K562 (cell line): Measurements from ENCODE around the gene SPECC1L. TPM values are rescaled to one million over a fixed set of nuclear protein-coding genes. Genes with fewer than 3 reads are reported as not detected.

Experiments
- ATAC-seq: fragments of 200-7000 bp; cut with Tn5 transposase; 3 replicates; pipeline ENCODE4 v1.9.1; 2020; ENCODE audit warnings: moderate library complexity
- BruUV-seq: library from RNA; stranded (reverse); fragments of 400-500 nt; replicated peaks from 2 replicates; lab custom pipeline; 2021; lab: Mats Ljungman, UMichigan
- CTCF ChIA-PET: fragments of 300-600 bp; formaldehyde crosslinking; extraction: SDS; loops from one replicate; lab custom pipeline; 2021; ENCODE audit warnings: low intra/inter-chr PET ratio; lab: Yijun Ruan, JAX
- POLR2A ChIA-PET: fragments of 300-600, 350-650 bp; sonication (Branson Sonifier 250); formaldehyde crosslinking; extraction: SDS; loops from one replicate; lab custom pipeline; 2021; ENCODE audit warnings: antibody characterized with exemption, inconsistent platforms; lab: Yijun Ruan, JAX
- DNase-seq, 4 experiments: peaks; one replicate each; pipeline versions ENCODE4 v3.0.0 to v3.0.0-alpha.2; 2011 to 2018; ENCODE audit warnings: low spot score in 3 of 4, mixed read lengths in 3 of 4; ENCODE audit errors: extremely low read depth in 1 of 4
- FAIRE-seq: peaks from 2 replicates; lab custom pipeline; 2011; peaks lifted over from hg19 to GRCh38; lab: Jason Lieb, UNC
- H2AFZ ChIP-seq: 2 replicates; pipeline ENCODE4 v1.6.0; 2011; ENCODE audit warnings: low read depth, low read length, control low read depth, inconsistent platforms
- H3K27ac ChIP-seq: fragments of 200-600 bp; 3 replicates; pipeline ENCODE4 v1.8.0; 2011; ENCODE audit warnings: low read depth, mild to moderate bottlenecking, control low read depth, inconsistent platforms, low read length, moderate library complexity, mixed read lengths; ENCODE audit errors: extremely low read depth
- H3K27me3 ChIP-seq, 2 experiments: fragments of 300-600 bp in 1 of 2; 2 replicates in 1 of 2; 3 replicates in 1 of 2; pipeline versions ENCODE4 v1.6.0 to v1.8.0; 2011; ENCODE audit warnings: inconsistent platforms in 2 of 2, low read length in 2 of 2, mild to moderate bottlenecking in 1 of 2, mixed read lengths in 1 of 2, moderate library complexity in 1 of 2; ENCODE audit not compliant: control insufficient read depth in 2 of 2, insufficient read depth in 2 of 2
- H3K36me3 ChIP-seq: fragments of 300-600 bp; 3 replicates; pipeline ENCODE4 v1.8.0; 2011; ENCODE audit warnings: mild to moderate bottlenecking, low read length, inconsistent platforms; ENCODE audit not compliant: control insufficient read depth, insufficient read depth
- H3K4me1 ChIP-seq, 2 experiments: fragments of 200-600 bp in 1 of 2; replicated peaks in 1 of 2; 2 replicates in 1 of 2; 3 replicates in 1 of 2; pipeline versions ENCODE4 v1.5.1 to v1.8.0; 2011; ENCODE audit warnings: inconsistent platforms in 2 of 2, low read length in 2 of 2, mild to moderate bottlenecking in 1 of 2, mixed read lengths in 1 of 2, moderate library complexity in 1 of 2; ENCODE audit not compliant: control insufficient read depth in 2 of 2, insufficient read depth in 2 of 2
- H3K4me2 ChIP-seq: 2 replicates; pipeline ENCODE4 v1.6.1; 2011; ENCODE audit warnings: low read length, control low read depth, inconsistent platforms, mixed read lengths; ENCODE audit not compliant: insufficient read depth
- H3K4me3 ChIP-seq: fragments of 200-600 bp; sonication (generic), shearing (Covaris generic); 2 replicates; pipeline ENCODE4 v1.5.1; 2016; ENCODE audit warnings: control low read depth, inconsistent platforms
- H3K79me2 ChIP-seq: fragments of 200-600 bp; 3 replicates; pipeline ENCODE4 v1.8.0; 2011; ENCODE audit warnings: low read length, inconsistent platforms; ENCODE audit not compliant: control insufficient read depth, insufficient read depth
- H3K9ac ChIP-seq, 2 experiments: 2 replicates each; pipeline versions ENCODE4 v1.6.0 to v1.6.1; 2011; ENCODE audit warnings: low read depth in 2 of 2, low read length in 2 of 2, control low read depth in 1 of 2, inconsistent platforms in 1 of 2, mild to moderate bottlenecking in 1 of 2, mixed read lengths in 1 of 2; ENCODE audit not compliant: insufficient read depth in 1 of 2
- H3K9me1 ChIP-seq: one replicate; pipeline ENCODE4 v1.6.0; 2011; ENCODE audit warnings: inconsistent platforms, mild to moderate bottlenecking, low read length, moderate library complexity; ENCODE audit not compliant: control insufficient read depth, insufficient read depth
- H3K9me3 ChIP-seq: replicated peaks from 2 replicates; pipeline ENCODE4 v1.5.1; 2011; ENCODE audit warnings: low read depth, low read length, inconsistent platforms; ENCODE audit not compliant: control insufficient read depth, insufficient read depth
- H4K20me1 ChIP-seq: replicated peaks from 2 replicates; pipeline ENCODE4 v1.6.1; 2011; ENCODE audit warnings: low read length, inconsistent platforms, mixed read lengths; ENCODE audit not compliant: control insufficient read depth, insufficient read depth
- KLF1 ChIP-seq: fragments of 450-650 bp; IDR thresholded peaks from 2 replicates; pipeline ENCODE4 v1.6.1; 2016; ENCODE audit warnings: missing genetic modification characterization, missing compliant biosample characterization
- SUPT5H ChIP-seq: fragments of 450-650 bp; IDR thresholded peaks from 2 replicates; pipeline ENCODE4 v1.6.1; 2016
- ZNF589 ChIP-seq: fragments of 200-800 bp; sonication (Bioruptor generic); IDR thresholded peaks from 2 replicates; pipeline ENCODE4 v1.6.1; 2016; ENCODE audit warnings: low read depth, missing genetic modification characterization, missing compliant biosample characterization
- WGBS: fragments of 100-300 bp; shearing (Covaris generic); methylation state at CpG from one replicate; pipeline ENCODE4 v1.1.6; 2016; ENCODE audit warnings: low coverage, mixed read lengths; ENCODE audit not compliant: insufficient coverage; ENCODE audit errors: missing lambda C conversion rate; 5-methylcytosine and 5-hydroxymethylcytosine counted together
- in situ Hi-C: fragments of 300-500 bp; cut with MboI; formaldehyde crosslinking; loops from 4 replicates; pipeline ENCODE4 v1.15.0; 2018; ENCODE audit warnings: inconsistent platforms, mixed read lengths
- intact Hi-C: fragments of 100-400 bp; cut with micrococcal nuclease; formaldehyde crosslinking; loops from 2 replicates; pipeline ENCODE4 v1.14.2; 2022
- polyA plus RNA-seq, 8 experiments: library from polyadenylated mRNA; depleted of rRNA in 4 of 8; stranded (reverse) in 5 of 8; unstranded in 3 of 8; fragments of >200 nt; fragmentation: Nextera tagmentation in 2 of 8; fragmentation: Illumina TruSeq in 1 of 8; extraction: Ambion mirVana in 2 of 8; extraction: Trizol in 1 of 8; gene quantifications; 2 replicates each; pipeline versions ENCODE4 v1.2.1 to v1.2.3, GENCODE V29; 2011 to 2014; ENCODE audit warnings: inconsistent platforms in 1 of 8, missing spikeins in 1 of 8
- total RNA-seq, 7 experiments: library from RNA; depleted of rRNA in 6 of 7; stranded (reverse); fragments of >200 nt in 6 of 7; fragmentation: Illumina TruSeq in 2 of 7; extraction: Trizol in 2 of 7; gene quantifications; 2 replicates each; pipeline versions ENCODE4 v1.2.1 to v1.2.3, GENCODE V29; 2011 to 2021; ENCODE audit warnings: low replicate concordance in 1 of 7
- TF ChIP-seq, protein P1 (sequence below): sonication (generic); formaldehyde crosslinking; IDR thresholded peaks from 2 replicates; pipeline ENCODE4 v1.8.1; 2023; ENCODE audit warnings: mild to moderate bottlenecking, missing genetic modification reagents
- TF ChIP-seq, protein P2 (sequence below): sonication (generic); formaldehyde crosslinking; IDR thresholded peaks from 2 replicates; pipeline ENCODE4 v1.8.0; 2023; ENCODE audit warnings: mild to moderate bottlenecking, missing genetic modification reagents
- TF ChIP-seq, protein P3 (sequence below): sonication (generic); formaldehyde crosslinking; IDR thresholded peaks from 2 replicates; pipeline ENCODE4 v1.9.0; 2022; ENCODE audit warnings: mild to moderate bottlenecking, missing genetic modification reagents
- TF ChIP-seq, protein P4 (sequence below): fragments of 250-450 bp; sonication (Bioruptor Pico); IDR thresholded peaks from 2 replicates; pipeline ENCODE4 v1.5.0; 2021; ENCODE audit warnings: mild to moderate bottlenecking, borderline replicate concordance

Gene SPECC1L
- total and polyA plus RNA-seq, 9 of the 15 experiments (the other 6 are each of a cell fraction or from before 2014, with no cell fraction given): 1.4 to 27.9 (median 14.5) TPM

DNA sequence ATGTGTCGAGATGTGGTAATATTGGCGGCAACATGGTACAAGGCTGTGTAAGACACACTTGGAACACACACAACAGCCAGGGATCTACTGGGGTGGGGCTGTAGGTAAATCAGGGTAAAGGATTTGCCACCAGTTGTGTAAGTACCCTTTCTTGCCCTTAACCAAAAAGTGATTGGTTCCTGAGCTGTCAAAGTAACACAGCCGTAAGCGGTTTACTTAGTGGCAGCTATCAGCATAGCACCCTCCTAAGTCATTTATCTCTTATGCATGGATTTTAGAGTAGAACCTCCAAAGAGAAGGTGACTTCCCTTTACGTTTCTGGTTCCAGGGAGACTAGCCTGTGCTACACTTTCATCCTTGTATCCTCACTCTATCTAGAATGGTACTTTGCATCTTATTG, 57.2 kb downstream of the SPECC1L start:
- TF ChIP-seq, protein P1, sequence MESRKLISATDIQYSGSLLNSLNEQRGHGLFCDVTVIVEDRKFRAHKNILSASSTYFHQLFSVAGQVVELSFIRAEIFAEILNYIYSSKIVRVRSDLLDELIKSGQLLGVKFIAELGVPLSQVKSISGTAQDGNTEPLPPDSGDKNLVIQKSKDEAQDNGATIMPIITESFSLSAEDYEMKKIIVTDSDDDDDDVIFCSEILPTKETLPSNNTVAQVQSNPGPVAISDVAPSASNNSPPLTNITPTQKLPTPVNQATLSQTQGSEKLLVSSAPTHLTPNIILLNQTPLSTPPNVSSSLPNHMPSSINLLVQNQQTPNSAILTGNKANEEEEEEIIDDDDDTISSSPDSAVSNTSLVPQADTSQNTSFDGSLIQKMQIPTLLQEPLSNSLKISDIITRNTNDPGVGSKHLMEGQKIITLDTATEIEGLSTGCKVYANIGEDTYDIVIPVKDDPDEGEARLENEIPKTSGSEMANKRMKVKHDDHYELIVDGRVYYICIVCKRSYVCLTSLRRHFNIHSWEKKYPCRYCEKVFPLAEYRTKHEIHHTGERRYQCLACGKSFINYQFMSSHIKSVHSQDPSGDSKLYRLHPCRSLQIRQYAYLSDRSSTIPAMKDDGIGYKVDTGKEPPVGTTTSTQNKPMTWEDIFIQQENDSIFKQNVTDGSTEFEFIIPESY (CRISPR knock-in tag): peak; percentile 96
- TF ChIP-seq ZNF589 (CRISPR knock-in tag) (no peak), SUPT5H (no peak), KLF1 (tag) (no peak)
- TF ChIP-seq, protein P2, sequence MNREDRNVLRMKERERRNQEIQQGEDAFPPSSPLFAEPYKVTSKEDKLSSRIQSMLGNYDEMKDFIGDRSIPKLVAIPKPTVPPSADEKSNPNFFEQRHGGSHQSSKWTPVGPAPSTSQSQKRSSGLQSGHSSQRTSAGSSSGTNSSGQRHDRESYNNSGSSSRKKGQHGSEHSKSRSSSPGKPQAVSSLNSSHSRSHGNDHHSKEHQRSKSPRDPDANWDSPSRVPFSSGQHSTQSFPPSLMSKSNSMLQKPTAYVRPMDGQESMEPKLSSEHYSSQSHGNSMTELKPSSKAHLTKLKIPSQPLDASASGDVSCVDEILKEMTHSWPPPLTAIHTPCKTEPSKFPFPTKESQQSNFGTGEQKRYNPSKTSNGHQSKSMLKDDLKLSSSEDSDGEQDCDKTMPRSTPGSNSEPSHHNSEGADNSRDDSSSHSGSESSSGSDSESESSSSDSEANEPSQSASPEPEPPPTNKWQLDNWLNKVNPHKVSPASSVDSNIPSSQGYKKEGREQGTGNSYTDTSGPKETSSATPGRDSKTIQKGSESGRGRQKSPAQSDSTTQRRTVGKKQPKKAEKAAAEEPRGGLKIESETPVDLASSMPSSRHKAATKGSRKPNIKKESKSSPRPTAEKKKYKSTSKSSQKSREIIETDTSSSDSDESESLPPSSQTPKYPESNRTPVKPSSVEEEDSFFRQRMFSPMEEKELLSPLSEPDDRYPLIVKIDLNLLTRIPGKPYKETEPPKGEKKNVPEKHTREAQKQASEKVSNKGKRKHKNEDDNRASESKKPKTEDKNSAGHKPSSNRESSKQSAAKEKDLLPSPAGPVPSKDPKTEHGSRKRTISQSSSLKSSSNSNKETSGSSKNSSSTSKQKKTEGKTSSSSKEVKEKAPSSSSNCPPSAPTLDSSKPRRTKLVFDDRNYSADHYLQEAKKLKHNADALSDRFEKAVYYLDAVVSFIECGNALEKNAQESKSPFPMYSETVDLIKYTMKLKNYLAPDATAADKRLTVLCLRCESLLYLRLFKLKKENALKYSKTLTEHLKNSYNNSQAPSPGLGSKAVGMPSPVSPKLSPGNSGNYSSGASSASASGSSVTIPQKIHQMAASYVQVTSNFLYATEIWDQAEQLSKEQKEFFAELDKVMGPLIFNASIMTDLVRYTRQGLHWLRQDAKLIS (CRISPR knock-in tag): no peak
- TF ChIP-seq, protein P3, sequence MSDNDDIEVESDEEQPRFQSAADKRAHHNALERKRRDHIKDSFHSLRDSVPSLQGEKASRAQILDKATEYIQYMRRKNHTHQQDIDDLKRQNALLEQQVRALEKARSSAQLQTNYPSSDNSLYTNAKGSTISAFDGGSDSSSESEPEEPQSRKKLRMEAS (CRISPR knock-in tag): no peak
- TF ChIP-seq, protein P4, sequence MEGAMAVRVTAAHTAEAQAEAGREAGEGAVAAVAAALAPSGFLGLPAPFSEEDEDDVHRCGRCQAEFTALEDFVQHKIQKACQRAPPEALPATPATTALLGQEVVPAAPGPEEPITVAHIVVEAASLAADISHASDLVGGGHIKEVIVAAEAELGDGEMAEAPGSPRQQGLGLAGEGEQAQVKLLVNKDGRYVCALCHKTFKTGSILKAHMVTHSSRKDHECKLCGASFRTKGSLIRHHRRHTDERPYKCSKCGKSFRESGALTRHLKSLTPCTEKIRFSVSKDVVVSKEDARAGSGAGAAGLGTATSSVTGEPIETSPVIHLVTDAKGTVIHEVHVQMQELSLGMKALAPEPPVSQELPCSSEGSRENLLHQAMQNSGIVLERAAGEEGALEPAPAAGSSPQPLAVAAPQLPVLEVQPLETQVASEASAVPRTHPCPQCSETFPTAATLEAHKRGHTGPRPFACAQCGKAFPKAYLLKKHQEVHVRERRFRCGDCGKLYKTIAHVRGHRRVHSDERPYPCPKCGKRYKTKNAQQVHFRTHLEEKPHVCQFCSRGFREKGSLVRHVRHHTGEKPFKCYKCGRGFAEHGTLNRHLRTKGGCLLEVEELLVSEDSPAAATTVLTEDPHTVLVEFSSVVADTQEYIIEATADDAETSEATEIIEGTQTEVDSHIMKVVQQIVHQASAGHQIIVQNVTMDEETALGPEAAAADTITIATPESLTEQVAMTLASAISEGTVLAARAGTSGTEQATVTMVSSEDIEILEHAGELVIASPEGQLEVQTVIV (CRISPR knock-in tag): no peak
- DNase-seq (peak in 1 of 4 experiments; percentile 9), ATAC-seq (no peak), FAIRE-seq (no peak)
- no peak overlapping the region for H2AFZ ChIP-seq
- intact Hi-C loops: loop anchor here (10.0 kb wide), 2 partner anchors 67 to 197 kb away; no protein-coding TSS in a partner anchor
- no peaks in the 10 kb centered on the region for H4K20me1 ChIP-seq
- no peaks in the 10 kb centered on the region for H3K79me2 ChIP-seq
- no peaks in the 10 kb centered on the region for H3K9me3 ChIP-seq
- 90% methylated on average over 5 of the region's 5 CpGs for WGBS
- H3K36me3 ChIP-seq: peaks cover 67% of the 10 kb centered on the region; the same call in 2 of the 3 replicates
- ChIA-PET CTCF (no interaction called here), POLR2A (no interaction called here)
- in situ Hi-C loops: no loop called here
- no peak overlapping the region for H3K27ac ChIP-seq
- H3K9me1 ChIP-seq: no peaks in the 10 kb centered on the region
- no peaks in the 10 kb centered on the region for H3K27me3 ChIP-seq
- H3K9ac ChIP-seq: no peak overlapping the region
- BruUV-seq: no TSS peak
- no peak overlapping the region for H3K4me3 ChIP-seq
- H3K4me1 ChIP-seq: no peaks in the 10 kb centered on the region; a peak in 1 of 5 replicates
- no peak overlapping the region for H3K4me2 ChIP-seq
